HG03039 (cell line): ENCODE data around the gene PTPN14.

Experiments used
- ATAC-seq: cut with Tn5 transposase; IDR thresholded peaks from one replicate; pipeline ENCODE4 v1.9.1; 2021; ENCODE audit warnings: mild to moderate bottlenecking, moderate library complexity; ENCODE audit not compliant: unreplicated experiment

PTPN14 gene

GRCh38 chr1:214438075-214438474 lies 113.3 kb downstream of the PTPN14 start:
- ATAC-seq: no peak

GRCh38 chr1:214435867-214436266 lies 115.5 kb downstream of the PTPN14 start:
- ATAC-seq: no peak

- ATAC-seq: no peak
Measured at GRCh38 chr1:214432245-214432644, 119.2 kb downstream of the PTPN14 start.

- ATAC-seq: no peak
Measured at GRCh38 chr1:214429951-214430770, 121.2 kb downstream of the PTPN14 start.

GRCh38 chr1:214427871-214428277 lies 123.5 kb downstream of the PTPN14 start:
- peak; percentile 91 for ATAC-seq

GRCh38 chr1:214426426-214426812 lies 125.0 kb downstream of the PTPN14 start:
- no peak for ATAC-seq

- no peak for ATAC-seq
Measured at GRCh38 chr1:214425716-214426425, 125.5 kb downstream of the PTPN14 start.

- ATAC-seq: no peak
Measured at GRCh38 chr1:214425101-214425500, 126.3 kb downstream of the PTPN14 start.

- no peak for ATAC-seq
Measured at GRCh38 chr1:214423045-214423444, 128.4 kb downstream of the PTPN14 start.

- ATAC-seq: no peak
Measured at GRCh38 chr1:214422137-214422671, 129.2 kb downstream of the PTPN14 start.

- no peak for ATAC-seq
Measured at GRCh38 chr1:214420833-214421232, 130.6 kb downstream of the PTPN14 start.

GRCh38 chr1:214420341-214420740 lies 131.1 kb downstream of the PTPN14 start:
- ATAC-seq: no peak

- ATAC-seq: no peak
Measured at GRCh38 chr1:214419650-214420049, 131.8 kb downstream of the PTPN14 start.

- no peak for ATAC-seq
Measured at GRCh38 chr1:214418391-214418790, 133.0 kb downstream of the PTPN14 start.

- no peak for ATAC-seq
Measured at GRCh38 chr1:214417545-214418210, 133.7 kb downstream of the PTPN14 start.

- ATAC-seq: no peak
Measured at GRCh38 chr1:214416858-214417257, 134.5 kb downstream of the PTPN14 start.

- ATAC-seq: no peak
Measured at GRCh38 chr1:214416417-214416816, 135.0 kb downstream of the PTPN14 start.

GRCh38 chr1:214415131-214415530 lies 136.3 kb downstream of the PTPN14 start:
- ATAC-seq: no peak

- no peak for ATAC-seq
Measured at GRCh38 chr1:214414691-214415090, 136.7 kb downstream of the PTPN14 start.

- no peak for ATAC-seq
Measured at GRCh38 chr1:214413315-214413714, 138.1 kb downstream of the PTPN14 start.

- ATAC-seq: no peak
Measured at GRCh38 chr1:214404571-214405213, 146.7 kb downstream of the PTPN14 start.
